Choroid plexus epithelial cell (primary cell): ENCODE measurements around the gene BTBD2.

ENCODE experiments used
- DNase-seq: peaks from one replicate; pipeline ENCODE4 v3.0.0-alpha.2; 2010; ENCODE audit warnings: low read depth
- H3K4me3 ChIP-seq: 2 replicates; pipeline ENCODE4 v1.5.1; 2011; ENCODE audit warnings: low read depth, mild to moderate bottlenecking, control low read depth, low read length, moderate library complexity
- CTCF ChIP-seq: conservative IDR thresholded peaks from 2 replicates; pipeline ENCODE4 v1.5.1; 2011; ENCODE audit warnings: low read depth, mild to moderate bottlenecking, control low read depth, inconsistent platforms, low read length, moderate library complexity

Gene BTBD2

GRCh38 chr19:1945899-1946298, 69.6 kb downstream of the BTBD2 start:
- TF ChIP-seq CTCF, result peak; percentile 68
- peak; percentile 17 for DNase-seq
- no peak overlapping the region for H3K4me3 ChIP-seq

- no peak overlapping the region for H3K4me3 ChIP-seq
- DNase-seq, result no peak
- no peak for TF ChIP-seq CTCF
These were observed 70.5 kb downstream of the BTBD2 start for GRCh38 chr19:1944916-1945561.

GRCh38 chr19:1944088-1944915, 71.2 kb downstream of the BTBD2 start:
- no peak for DNase-seq
- H3K4me3 ChIP-seq, result no peak overlapping the region
- TF ChIP-seq CTCF, result no peak

- no peak overlapping the region for H3K4me3 ChIP-seq
- DNase-seq, result no peak
- TF ChIP-seq CTCF, result no peak
These were observed 71.8 kb downstream of the BTBD2 start for GRCh38 chr19:1943661-1944087.

- peak; percentile 34 for DNase-seq
- H3K4me3 ChIP-seq, result peak overlapping the region; percentile 80
- TF ChIP-seq CTCF, result no peak
These were observed 72.5 kb downstream of the BTBD2 start for GRCh38 chr19:1942934-1943555.

GRCh38 chr19:1942078-1942933, 73.2 kb downstream of the BTBD2 start:
- peak overlapping the region; percentile 80 for H3K4me3 ChIP-seq
- no peak for TF ChIP-seq CTCF
- peak; percentile 73 for DNase-seq
